ENCODE data around the gene THRB. TPM values are rescaled to one million over a fixed set of nuclear protein-coding genes. Genes with fewer than 3 reads are reported as not detected.
A peak's percentile ranks its signal among the peaks of the same experiment; 100 is the strongest.

Gene THRB
- total RNA-seq, 4 donors from 2014 or later = 3.7 to 11.3 (median 6.1) TPM

- Histone ChIP-seq H3K4me1 (peaks cover 0 to 44% (median 23%) of the 10 kb centered on the region in 3 donors), H3K9me3 (no peaks in the 10 kb centered on the region), H3K27ac (peak overlapping the region in 1 of 4 donors; percentile 6), H3K36me3 (peaks cover 0 to 15% (median 0%) of the 10 kb centered on the region in 3 donors), H3K27me3 (no peaks in the 10 kb centered on the region), H3K4me3 (no peak overlapping the region)
- no peak for DNase-seq
- intact Hi-C loops (cut with DNase I) = no loop called here
- no peak for TF ChIP-seq POLR2A (IDR thresholded peaks at IDR 0.05)
- no peak for TF ChIP-seq CTCF (IDR thresholded peaks at IDR 0.05)
- 85% methylated on average over 1 of the region's 1 CpG for WGBS, 2 donors
Measured at GRCh38 chr3:24142127-24142526, 352.5 kb downstream of the THRB start.

- H3K4me1 ChIP-seq = peaks cover 0 to 44% (median 23%) of the 10 kb centered on the region in 3 donors
Measured at GRCh38 chr3:24141548-24141947, 353.1 kb downstream of the THRB start.

GRCh38 chr3:24139463-24140412 is 354.9 kb downstream of the THRB start:
- Histone ChIP-seq H3K27me3 (no peaks in the 10 kb centered on the region), H3K4me3 (no peak overlapping the region), H3K4me1 (peaks cover 0 to 33% (median 19%) of the 10 kb centered on the region in 3 donors), H3K36me3 (peaks cover 0 to 15% (median 0%) of the 10 kb centered on the region in 3 donors), H3K9me3 (no peaks in the 10 kb centered on the region), H3K27ac (peak overlapping the region; percentile 50 to 81 (median 71))
- intact Hi-C loops (cut with DNase I) = no loop called here
- no peak for DNase-seq
- 49 to 59% methylated on average over 4 of the region's 4 CpGs for WGBS, 2 donors
- no peak for TF ChIP-seq CTCF (IDR thresholded peaks at IDR 0.05)
- TF ChIP-seq POLR2A (IDR thresholded peaks at IDR 0.05) = no peak

More at GRCh38 chr3:24141548-24141947, 353.1 kb downstream of the THRB start:
- WGBS, 2 donors = 64 to 93% methylated on average over 2 of the region's 2 CpGs
- H3K27me3 ChIP-seq = no peaks in the 10 kb centered on the region
- DNase-seq = no peak
- H3K27ac ChIP-seq = peak overlapping the region in 3 of 4 donors; percentile 6 to 79 (median 70)
- no peaks in the 10 kb centered on the region for H3K9me3 ChIP-seq
- intact Hi-C loops (cut with DNase I) = no loop called here
- H3K4me3 ChIP-seq = no peak overlapping the region
- TF ChIP-seq CTCF (IDR thresholded peaks at IDR 0.05) (no peak), POLR2A (IDR thresholded peaks at IDR 0.05) (no peak)
- peaks cover 0 to 15% (median 0%) of the 10 kb centered on the region in 3 donors for H3K36me3 ChIP-seq

GRCh38 chr3:24138876-24139256 is 355.8 kb downstream of the THRB start:
- Histone ChIP-seq H3K9me3 (no peaks in the 10 kb centered on the region), H3K36me3 (peaks cover 0 to 15% (median 0%) of the 10 kb centered on the region in 3 donors), H3K4me1 (peaks cover 0 to 33% (median 19%) of the 10 kb centered on the region in 3 donors), H3K4me3 (no peak overlapping the region), H3K27me3 (no peaks in the 10 kb centered on the region), H3K27ac (peak overlapping the region in 3 of 4 donors; percentile 67 to 72 (median 70))
- WGBS, 2 donors = 50 to 73% methylated on average over 1 of the region's 1 CpG
- DNase-seq = no peak
- intact Hi-C loops (cut with DNase I) = no loop called here
- TF ChIP-seq POLR2A (IDR thresholded peaks at IDR 0.05) = no peak
- TF ChIP-seq CTCF (IDR thresholded peaks at IDR 0.05) = no peak

All from esophagus squamous epithelium (tissue), 5 donors.